ENCODE data around the gene CAPG.

Gene CAPG

DNA sequence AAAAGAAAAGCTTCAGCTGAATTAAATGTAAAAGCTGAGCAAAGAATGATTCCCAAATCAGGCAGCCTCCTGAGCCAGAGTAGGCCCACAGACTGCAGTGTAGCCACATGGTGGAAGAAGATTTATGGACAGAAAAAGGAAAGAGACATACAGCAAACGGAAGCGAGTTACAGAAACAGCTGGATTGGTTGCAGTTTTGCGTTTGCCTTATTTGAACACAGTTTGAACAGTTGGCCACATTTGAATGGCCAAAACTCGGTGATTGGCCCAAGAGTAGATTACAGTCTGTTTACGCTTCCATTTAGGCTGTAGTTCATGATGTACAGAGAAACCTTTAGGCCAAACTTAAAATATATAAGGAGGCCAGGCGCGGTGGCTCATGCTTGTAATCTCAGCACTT, 43.4 kb upstream of the CAPG start:
- DNase-seq (ENCODE audit: low read depth) = no peak
- TF ChIP-seq CTCF (IDR thresholded peaks at IDR 0.05; ENCODE audit: low read depth, low read length, missing control alignments) = no peak

GRCh38 chr2:85452237-85452636, 42.1 kb upstream of the CAPG start:
- DNase-seq (ENCODE audit: low read depth) = no peak

More for the DNA sequence above, 43.4 kb upstream of the CAPG start:
- H3K4me3 ChIP-seq (ENCODE audit: low read depth, low read length) = no peak overlapping the region

DNA sequence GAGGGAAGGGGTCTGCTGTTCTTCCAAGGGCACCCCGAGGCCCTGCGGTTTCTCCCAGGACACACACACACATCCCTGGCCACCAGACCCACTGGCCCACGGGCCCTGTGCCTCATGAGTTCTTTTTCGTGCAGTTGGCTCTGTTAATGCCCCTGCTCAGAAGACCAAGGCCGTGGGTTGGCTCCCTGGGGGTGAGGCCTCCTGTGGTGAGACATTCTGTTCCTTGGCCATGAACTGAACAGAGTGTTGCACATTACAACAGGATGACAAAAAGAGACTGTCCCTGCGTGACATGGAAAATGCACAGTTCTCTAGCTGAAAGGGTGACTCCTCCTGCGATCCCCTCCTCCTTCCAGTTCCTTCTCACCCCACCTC, 39.0 kb upstream of the CAPG start:
- no peak for TF ChIP-seq CTCF (IDR thresholded peaks at IDR 0.05; ENCODE audit: low read depth, low read length, missing control alignments)
- DNase-seq (ENCODE audit: low read depth) = no peak

More at GRCh38 chr2:85452237-85452636, 42.1 kb upstream of the CAPG start:
- H3K4me3 ChIP-seq (ENCODE audit: low read depth, low read length) = no peak overlapping the region
- no peak for TF ChIP-seq CTCF (IDR thresholded peaks at IDR 0.05; ENCODE audit: low read depth, low read length, missing control alignments)

GRCh38 chr2:85448461-85449213, 38.5 kb upstream of the CAPG start:
- H3K4me3 ChIP-seq (ENCODE audit: low read depth, low read length) = no peak overlapping the region
- TF ChIP-seq CTCF (IDR thresholded peaks at IDR 0.05; ENCODE audit: low read depth, low read length, missing control alignments) = no peak
- DNase-seq (ENCODE audit: low read depth) = no peak

More for the DNA sequence above, 39.0 kb upstream of the CAPG start:
- H3K4me3 ChIP-seq (ENCODE audit: low read depth, low read length) = no peak overlapping the region

- no peak for TF ChIP-seq CTCF (IDR thresholded peaks at IDR 0.05; ENCODE audit: low read depth, low read length, missing control alignments)
- no peak for DNase-seq (ENCODE audit: low read depth)
- H3K4me3 ChIP-seq (ENCODE audit: low read depth, low read length) = no peak overlapping the region
Measured at GRCh38 chr2:85447222-85447585, 37.0 kb upstream of the CAPG start.

GRCh38 chr2:85446296-85447221, 36.4 kb upstream of the CAPG start:
- no peak for TF ChIP-seq CTCF (IDR thresholded peaks at IDR 0.05; ENCODE audit: low read depth, low read length, missing control alignments)
- no peak overlapping the region for H3K4me3 ChIP-seq (ENCODE audit: low read depth, low read length)
- no peak for DNase-seq (ENCODE audit: low read depth)

Data from GM12864 (cell line).